Ascending aorta (tissue), 2 donors: ENCODE results near the gene ARHGEF6. TPM values are rescaled to one million over a fixed set of nuclear protein-coding genes. Genes with fewer than 3 reads are reported as not detected.

Experiments
- DNase-seq, 2 donors: peaks; one replicate each; pipeline ENCODE4 v3.0.0-alpha.2; 2019; ENCODE audit warnings: low spot score in 2 of 2
- H3K27ac ChIP-seq, 2 donors: fragments of 200-600 bp; sonication (generic); one replicate each; pipeline ENCODE4 v1.5.1; 2016 to 2017; ENCODE audit warnings: mild to moderate bottlenecking in 1 of 2
- H3K27me3 ChIP-seq: fragments of 200-600 bp; sonication (generic); one replicate; pipeline ENCODE4 v1.5.1; 2017
- H3K36me3 ChIP-seq, 2 donors: fragments of 200-600 bp; sonication (generic); one replicate each; pipeline ENCODE4 v1.5.1; 2016
- H3K4me1 ChIP-seq, 2 donors: fragments of 200-600 bp; sonication (generic); one replicate each; pipeline ENCODE4 v1.5.1; 2016 to 2017; ENCODE audit warnings: mild to moderate bottlenecking in 1 of 2
- H3K4me3 ChIP-seq, 2 donors: fragments of 200-600 bp; sonication (generic); one replicate each; pipeline ENCODE4 v1.5.1; 2016 to 2017; ENCODE audit warnings: mild to moderate bottlenecking in 1 of 2
- H3K9me3 ChIP-seq, 2 donors: fragments of 200-600 bp; sonication (generic); one replicate each; pipeline ENCODE4 v1.5.1; 2016
- intact Hi-C: fragments of 100-400 bp; cut with DNase I; formaldehyde crosslinking; loops from one replicate; pipeline ENCODE4 v1.15.1; 2023
- total RNA-seq: library from RNA; depleted of rRNA; stranded (reverse); fragments of >200 nt; gene quantifications from one replicate; pipeline ENCODE4 v1.1.0, GENCODE V29; 2016
- TF ChIP-seq, protein P1 (sequence below), 3 experiments: fragments of 200-600 bp in 2 of 3; fragments of 450-650 bp in 1 of 3; sonication (generic) in 2 of 3; IDR thresholded peaks; one replicate each; pipeline ENCODE4 v1.5.1; 2016 to 2019; ENCODE audit warnings: antibody characterized with exemption in 3 of 3, mild to moderate bottlenecking in 1 of 3, moderate library complexity in 1 of 3

Gene ARHGEF6
- total RNA-seq, 1 donor from 2014 or later = 17.6 TPM

DNA sequence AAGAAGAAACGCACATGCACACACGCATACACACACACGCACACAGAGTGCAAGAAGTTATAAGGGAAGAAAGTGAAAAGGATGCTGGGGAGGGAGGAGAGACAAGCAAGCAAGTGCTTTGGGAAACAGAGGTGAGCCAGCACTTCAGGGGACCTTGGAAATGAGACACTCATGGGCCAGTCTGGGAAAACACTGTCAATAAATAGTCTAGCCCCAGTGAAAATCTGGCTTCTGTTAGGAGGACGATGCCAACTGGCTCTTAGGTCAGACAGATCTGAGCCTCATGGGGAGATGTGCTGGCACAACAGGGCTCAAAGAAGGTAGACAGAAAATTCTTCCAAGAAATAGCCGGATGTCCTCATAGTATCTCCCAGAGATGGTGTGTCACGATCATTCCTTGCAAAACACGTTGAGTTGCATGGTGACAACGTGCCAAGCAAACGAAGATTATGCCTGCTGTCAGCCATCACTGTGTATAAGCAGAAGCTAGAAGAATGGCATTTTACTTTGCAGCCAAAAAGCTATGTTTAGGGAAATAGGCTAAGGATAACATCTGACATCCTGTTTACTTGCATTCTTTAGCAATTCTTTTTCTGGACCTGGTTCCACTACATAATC is 557 bp upstream of the ARHGEF6 start:
- Histone ChIP-seq H3K4me1 (peaks cover 0 to 4% of the 10 kb centered on the region in 2 donors), H3K9me3 (no peaks in the 10 kb centered on the region), H3K4me3 (peak overlapping the region; percentile 2 to 50), H3K27ac (peak overlapping the region; percentile 36 to 40), H3K27me3 (no peaks in the 10 kb centered on the region), H3K36me3 (no peaks in the 10 kb centered on the region)
- intact Hi-C loops = no loop called here
- TF ChIP-seq, protein P1, sequence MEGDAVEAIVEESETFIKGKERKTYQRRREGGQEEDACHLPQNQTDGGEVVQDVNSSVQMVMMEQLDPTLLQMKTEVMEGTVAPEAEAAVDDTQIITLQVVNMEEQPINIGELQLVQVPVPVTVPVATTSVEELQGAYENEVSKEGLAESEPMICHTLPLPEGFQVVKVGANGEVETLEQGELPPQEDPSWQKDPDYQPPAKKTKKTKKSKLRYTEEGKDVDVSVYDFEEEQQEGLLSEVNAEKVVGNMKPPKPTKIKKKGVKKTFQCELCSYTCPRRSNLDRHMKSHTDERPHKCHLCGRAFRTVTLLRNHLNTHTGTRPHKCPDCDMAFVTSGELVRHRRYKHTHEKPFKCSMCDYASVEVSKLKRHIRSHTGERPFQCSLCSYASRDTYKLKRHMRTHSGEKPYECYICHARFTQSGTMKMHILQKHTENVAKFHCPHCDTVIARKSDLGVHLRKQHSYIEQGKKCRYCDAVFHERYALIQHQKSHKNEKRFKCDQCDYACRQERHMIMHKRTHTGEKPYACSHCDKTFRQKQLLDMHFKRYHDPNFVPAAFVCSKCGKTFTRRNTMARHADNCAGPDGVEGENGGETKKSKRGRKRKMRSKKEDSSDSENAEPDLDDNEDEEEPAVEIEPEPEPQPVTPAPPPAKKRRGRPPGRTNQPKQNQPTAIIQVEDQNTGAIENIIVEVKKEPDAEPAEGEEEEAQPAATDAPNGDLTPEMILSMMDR (IDR thresholded peaks at IDR 0.05) = no peak
- DNase-seq = no peak

DNA sequence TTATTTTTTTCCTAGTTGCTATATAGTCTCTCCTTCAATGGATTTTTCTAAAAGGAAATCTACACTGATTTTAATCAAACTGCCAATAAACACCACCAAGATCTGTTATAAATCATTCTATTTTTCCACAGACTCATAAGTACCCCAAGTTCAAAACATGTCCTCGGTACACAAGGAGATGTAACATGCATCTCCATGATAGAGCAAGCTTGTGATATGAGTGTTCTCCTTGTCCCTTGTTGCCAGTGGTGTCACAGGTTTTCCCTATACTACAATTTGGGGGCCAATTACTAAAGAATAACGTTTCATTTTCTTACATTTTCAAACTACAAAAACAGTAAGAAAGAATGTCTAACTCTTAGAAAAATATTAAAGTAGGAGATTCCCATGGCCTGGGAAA is 491 bp downstream of the ARHGEF6 start:
- Histone ChIP-seq H3K27ac (peak overlapping the region; percentile 39 to 56), H3K4me1 (peaks cover 0 to 4% of the 10 kb centered on the region in 2 donors), H3K4me3 (peak overlapping the region; percentile 2 to 50), H3K36me3 (no peaks in the 10 kb centered on the region), H3K27me3 (no peaks in the 10 kb centered on the region), H3K9me3 (no peaks in the 10 kb centered on the region)
- TF ChIP-seq, protein P1 (IDR thresholded peaks at IDR 0.05) = no peak
- intact Hi-C loops = no loop called here
- DNase-seq = no peak

- peak overlapping the region; percentile 39 to 56 for H3K27ac ChIP-seq
- intact Hi-C loops = no loop called here
- H3K4me3 ChIP-seq = peak overlapping the region in 1 of 2 donors; percentile 50
Observed at GRCh38 chrX:136779346-136779781, 1.4 kb downstream of the ARHGEF6 start.

GRCh38 chrX:136778916-136779315 is 1.8 kb downstream of the ARHGEF6 start:
- DNase-seq = no peak
- Histone ChIP-seq H3K4me3 (no peak overlapping the region), H3K27me3 (no peaks in the 10 kb centered on the region), H3K9me3 (no peaks in the 10 kb centered on the region), H3K27ac (peak overlapping the region in 1 of 2 donors; percentile 56), H3K36me3 (no peaks in the 10 kb centered on the region), H3K4me1 (peaks cover 0 to 4% of the 10 kb centered on the region in 2 donors)
- intact Hi-C loops = no loop called here
- TF ChIP-seq, protein P1 (IDR thresholded peaks at IDR 0.05) = no peak

More at GRCh38 chrX:136779346-136779781, 1.4 kb downstream of the ARHGEF6 start:
- H3K27me3 ChIP-seq = no peaks in the 10 kb centered on the region
- H3K36me3 ChIP-seq = no peaks in the 10 kb centered on the region
- H3K4me1 ChIP-seq = peaks cover 0 to 4% of the 10 kb centered on the region in 2 donors
- TF ChIP-seq, protein P1 (IDR thresholded peaks at IDR 0.05) = no peak
- H3K9me3 ChIP-seq = no peaks in the 10 kb centered on the region
- no peak for DNase-seq

DNA sequence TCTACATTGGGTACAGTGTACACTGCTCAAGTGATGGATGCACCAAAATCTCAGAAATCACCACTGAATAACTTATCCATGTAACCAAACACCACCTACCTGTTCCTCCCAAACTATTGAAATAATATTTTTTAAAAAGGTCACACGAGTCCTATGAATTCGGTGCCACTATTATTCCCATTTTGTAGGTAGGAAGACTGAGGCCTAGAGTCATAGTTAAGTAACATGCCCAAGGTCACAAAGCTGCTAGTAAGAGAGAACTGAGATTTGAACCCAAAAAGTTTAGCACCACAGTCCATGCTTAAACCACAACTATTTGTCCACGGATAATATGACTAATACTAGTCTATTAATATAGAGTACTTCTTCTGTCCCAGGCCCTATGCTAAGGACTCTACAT is 2.7 kb downstream of the ARHGEF6 start:
- H3K27ac ChIP-seq = no peak overlapping the region
- H3K9me3 ChIP-seq = no peaks in the 10 kb centered on the region
- H3K36me3 ChIP-seq = no peaks in the 10 kb centered on the region
- intact Hi-C loops = no loop called here
- TF ChIP-seq, protein P1 (IDR thresholded peaks at IDR 0.05) = no peak
- H3K4me3 ChIP-seq = no peak overlapping the region
- DNase-seq = no peak
- no peaks in the 10 kb centered on the region for H3K27me3 ChIP-seq
- H3K4me1 ChIP-seq = peaks cover 0 to 4% of the 10 kb centered on the region in 2 donors
